HEK293 (cell line): Measurements from ENCODE around the gene RND2.

Experiments
- CTCF ChIA-PET: fragments of 350-600 bp; formaldehyde crosslinking; extraction: SDS; loops from one replicate; lab custom pipeline; 2021; ENCODE audit warnings: antibody characterized with exemption; lab: Yijun Ruan, JAX
- POLR2A ChIA-PET: fragments of 300-600 bp; formaldehyde crosslinking; extraction: SDS; loops from one replicate; lab custom pipeline; 2020; ENCODE audit warnings: antibody characterized with exemption, inconsistent platforms; lab: Yijun Ruan, JAX
- H3K27ac ChIP-seq: fragments of 200-500 bp; sonication (Bioruptor generic); 2 replicates; pipeline ENCODE4 v1.5.1; 2014; ENCODE audit warnings: low read depth, low read length, control low read depth, inconsistent platforms; ENCODE audit errors: extremely low read depth
- H3K36me3 ChIP-seq, 2 experiments: fragments of 200-500 bp in 1 of 2; sonication (Bioruptor generic) in 1 of 2; 1 replicate in 1 of 2; 2 replicates in 1 of 2; pipeline ENCODE4 v1.5.1; 2014 to 2017; ENCODE audit warnings: inconsistent platforms in 2 of 2, low read length in 2 of 2; ENCODE audit not compliant: control insufficient read depth in 2 of 2, insufficient read depth in 1 of 2
- H3K4me1 ChIP-seq: fragments of 200-500 bp; sonication (Bioruptor generic); 2 replicates; pipeline ENCODE4 v1.5.1; 2014; ENCODE audit warnings: mild to moderate bottlenecking, low read length, inconsistent platforms; ENCODE audit not compliant: control insufficient read depth, insufficient read depth
- H3K4me3 ChIP-seq: 2 replicates; pipeline ENCODE4 v1.5.1; 2011; ENCODE audit warnings: low read depth, mild to moderate bottlenecking, control low read depth, low read length, moderate library complexity
- H3K9me3 ChIP-seq: fragments of 200-500 bp; sonication (Bioruptor generic); 2 replicates; pipeline ENCODE4 v1.5.1; 2014; ENCODE audit warnings: low read depth, low read length, inconsistent platforms; ENCODE audit not compliant: control insufficient read depth, insufficient read depth
- IKZF3 ChIP-seq: fragments of 450-650 bp; IDR thresholded peaks from 2 replicates; pipeline ENCODE4 v1.5.0; 2018; ENCODE audit warnings: missing biosample characterization, mild to moderate bottlenecking, missing genetic modification characterization, moderate library complexity
- KLF8 ChIP-seq: fragments of 450-650 bp; formaldehyde crosslinking; IDR thresholded peaks from 2 replicates; pipeline ENCODE4 v1.5.1; 2016; ENCODE audit warnings: missing biosample characterization, missing genetic modification characterization
- MZF1 ChIP-seq: fragments of 450-650 bp; formaldehyde crosslinking; IDR thresholded peaks from 2 replicates; pipeline ENCODE4 v1.5.1; 2017; ENCODE audit warnings: missing biosample characterization, missing genetic modification characterization, borderline replicate concordance
- PRDM2 ChIP-seq: fragments of 450-650 bp; formaldehyde crosslinking; IDR thresholded peaks from 2 replicates; pipeline ENCODE4 v1.5.1; 2016; ENCODE audit warnings: missing biosample characterization, missing genetic modification characterization, borderline replicate concordance
- ZBTB21 ChIP-seq: fragments of 450-650 bp; formaldehyde crosslinking; IDR thresholded peaks from 2 replicates; pipeline ENCODE4 v1.5.1; 2017; ENCODE audit warnings: missing biosample characterization, missing genetic modification characterization
- ZBTB26 ChIP-seq: fragments of 450-650 bp; formaldehyde crosslinking; optimal IDR thresholded peaks from 2 replicates; pipeline ENCODE3; 2016; ENCODE audit warnings: missing biosample characterization, mild to moderate bottlenecking, missing genetic modification characterization
- ZNF138 ChIP-seq: fragments of 450-650 bp; formaldehyde crosslinking; IDR thresholded peaks from 2 replicates; pipeline ENCODE4 v1.5.1; 2016; ENCODE audit warnings: missing biosample characterization, missing genetic modification characterization, borderline replicate concordance
- ZNF146 ChIP-seq: fragments of 450-650 bp; formaldehyde crosslinking; IDR thresholded peaks from 2 replicates; pipeline ENCODE4 v1.5.1; 2016; ENCODE audit warnings: missing biosample characterization, missing genetic modification characterization
- ZNF398 ChIP-seq: fragments of 450-650 bp; formaldehyde crosslinking; IDR thresholded peaks from 2 replicates; pipeline ENCODE4 v1.5.1; 2017; ENCODE audit warnings: missing biosample characterization, missing genetic modification characterization
- ZNF513 ChIP-seq: fragments of 450-650 bp; IDR thresholded peaks from 2 replicates; pipeline ENCODE4 v1.5.1; 2018; ENCODE audit warnings: missing biosample characterization, missing genetic modification characterization
- ZNF530 ChIP-seq: fragments of 450-650 bp; formaldehyde crosslinking; IDR thresholded peaks from 2 replicates; pipeline ENCODE4 v1.5.1; 2016; ENCODE audit warnings: low read depth, missing biosample characterization, missing genetic modification characterization
- ZNF544 ChIP-seq: fragments of 450-650 bp; formaldehyde crosslinking; IDR thresholded peaks from 2 replicates; pipeline ENCODE4 v1.5.0; 2017; ENCODE audit warnings: missing biosample characterization, missing genetic modification characterization
- ZNF561 ChIP-seq: fragments of 450-650 bp; IDR thresholded peaks from 2 replicates; pipeline ENCODE4 v1.5.1; 2018; ENCODE audit warnings: missing biosample characterization, missing genetic modification characterization, borderline replicate concordance
- ZNF585B ChIP-seq: fragments of 450-650 bp; formaldehyde crosslinking; IDR thresholded peaks from 2 replicates; pipeline ENCODE4 v1.5.1; 2016; ENCODE audit warnings: missing biosample characterization, missing genetic modification characterization
- ZNF610 ChIP-seq: fragments of 450-650 bp; formaldehyde crosslinking; IDR thresholded peaks from 2 replicates; pipeline ENCODE4 v1.5.1; 2016; ENCODE audit warnings: missing biosample characterization, missing genetic modification characterization, borderline replicate concordance
- ZNF623 ChIP-seq: fragments of 450-650 bp; formaldehyde crosslinking; IDR thresholded peaks from 2 replicates; pipeline ENCODE4 v1.5.1; 2016; ENCODE audit warnings: missing biosample characterization, missing genetic modification characterization
- ZNF639 ChIP-seq: fragments of 450-650 bp; formaldehyde crosslinking; IDR thresholded peaks from 2 replicates; pipeline ENCODE4 v1.5.1; 2016; ENCODE audit warnings: missing biosample characterization, missing genetic modification characterization
- ZNF670 ChIP-seq: fragments of 450-650 bp; formaldehyde crosslinking; IDR thresholded peaks from 2 replicates; pipeline ENCODE4 v1.5.1; 2016; ENCODE audit warnings: missing biosample characterization, missing genetic modification characterization, low read depth
- ZNF785 ChIP-seq: fragments of 450-650 bp; formaldehyde crosslinking; IDR thresholded peaks from 2 replicates; pipeline ENCODE4 v1.5.1; 2016; ENCODE audit warnings: missing biosample characterization, missing genetic modification characterization
- ZSCAN23 ChIP-seq: fragments of 450-650 bp; formaldehyde crosslinking; IDR thresholded peaks from 2 replicates; pipeline ENCODE4 v1.5.1; 2016; ENCODE audit warnings: missing biosample characterization, missing genetic modification characterization

The RND2 gene

GRCh38 chr17:43070257-43070656 is 45.2 kb downstream of the RND2 start (continued):
- TF ChIP-seq PRDM2 (tag by site-specific recombination) (no peak), ZNF530 (no peak)

GRCh38 chr17:43070872-43071271 is 45.8 kb downstream of the RND2 start:
- Histone ChIP-seq H3K4me1 (no peaks in the 10 kb centered on the region), H3K9me3 (no peaks in the 10 kb centered on the region), H3K27ac (no peak overlapping the region), H3K4me3 (no peak overlapping the region), H3K36me3 (peaks cover 66 to 75% of the 10 kb centered on the region in 2 experiments)
- ChIA-PET POLR2A (no interaction called here), CTCF (no interaction called here)
- TF ChIP-seq IKZF3 (tag by site-specific recombination) (no peak), ZNF785 (tag by site-specific recombination) (no peak), ZNF544 (tag by site-specific recombination) (no peak), ZNF513 (tag by site-specific recombination) (no peak), ZBTB21 (tag by site-specific recombination) (no peak), ZNF585B (tag by site-specific recombination) (no peak), KLF8 (tag by site-specific recombination) (no peak), ZSCAN23 (tag by site-specific recombination) (no peak), ZNF138 (no peak), ZNF146 (tag by site-specific recombination) (no peak), ZNF639 (no peak), ZNF561 (no peak), ZNF623 (no peak), ZNF398 (tag by site-specific recombination) (no peak), ZNF670 (tag by site-specific recombination) (no peak), ZBTB26 (tag by site-specific recombination) (no peak), MZF1 (no peak), ZNF610 (tag by site-specific recombination) (no peak)
